ENCODE data around the gene PDGFRB. TPM values are rescaled to one million over a fixed set of nuclear protein-coding genes. Genes with fewer than 3 reads are reported as not detected.

The PDGFRB gene
- total and polyA plus RNA-seq, 10 of the 15 experiments (the other 5 are each of a cell fraction or from before 2014, with no cell fraction given) = 0.02 to 3.0 (median 1.0) TPM

DNA sequence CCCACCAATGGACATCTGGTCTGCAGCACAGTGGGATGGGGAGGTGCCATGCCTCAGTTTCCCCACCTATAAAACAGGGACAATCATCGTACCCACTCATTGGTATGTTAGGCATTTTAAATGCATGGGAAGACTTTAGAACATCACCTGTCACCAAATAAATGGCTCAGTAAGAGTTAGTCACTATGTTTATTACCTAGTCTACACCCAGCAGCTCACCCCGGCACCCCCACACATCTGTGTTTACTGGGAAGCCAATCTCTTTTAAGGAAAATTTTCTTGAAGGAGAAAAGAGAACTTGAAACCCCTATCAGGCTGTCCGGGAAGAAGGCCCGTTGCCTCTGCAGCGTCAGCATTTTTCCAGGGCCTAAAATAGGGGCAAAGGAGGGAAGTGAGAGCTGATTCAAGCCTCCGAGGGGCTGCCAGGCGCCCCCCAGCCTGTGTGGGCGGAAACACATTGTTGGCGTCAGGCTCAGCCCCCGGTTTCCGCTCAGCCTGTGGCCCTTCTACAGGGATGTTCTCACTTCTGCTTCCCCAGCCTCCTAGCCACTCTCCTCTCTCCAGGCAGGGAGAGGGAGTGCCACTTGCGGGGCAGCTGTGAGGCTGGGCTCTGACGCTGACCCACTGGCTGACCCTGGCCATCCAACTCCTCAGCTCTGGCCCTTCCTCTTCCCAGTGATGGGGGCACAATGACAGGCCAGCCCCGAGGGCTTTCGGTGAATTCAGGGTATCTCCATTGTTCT, 73.9 kb downstream of the PDGFRB start (continued):
- TF ChIP-seq, protein P1, sequence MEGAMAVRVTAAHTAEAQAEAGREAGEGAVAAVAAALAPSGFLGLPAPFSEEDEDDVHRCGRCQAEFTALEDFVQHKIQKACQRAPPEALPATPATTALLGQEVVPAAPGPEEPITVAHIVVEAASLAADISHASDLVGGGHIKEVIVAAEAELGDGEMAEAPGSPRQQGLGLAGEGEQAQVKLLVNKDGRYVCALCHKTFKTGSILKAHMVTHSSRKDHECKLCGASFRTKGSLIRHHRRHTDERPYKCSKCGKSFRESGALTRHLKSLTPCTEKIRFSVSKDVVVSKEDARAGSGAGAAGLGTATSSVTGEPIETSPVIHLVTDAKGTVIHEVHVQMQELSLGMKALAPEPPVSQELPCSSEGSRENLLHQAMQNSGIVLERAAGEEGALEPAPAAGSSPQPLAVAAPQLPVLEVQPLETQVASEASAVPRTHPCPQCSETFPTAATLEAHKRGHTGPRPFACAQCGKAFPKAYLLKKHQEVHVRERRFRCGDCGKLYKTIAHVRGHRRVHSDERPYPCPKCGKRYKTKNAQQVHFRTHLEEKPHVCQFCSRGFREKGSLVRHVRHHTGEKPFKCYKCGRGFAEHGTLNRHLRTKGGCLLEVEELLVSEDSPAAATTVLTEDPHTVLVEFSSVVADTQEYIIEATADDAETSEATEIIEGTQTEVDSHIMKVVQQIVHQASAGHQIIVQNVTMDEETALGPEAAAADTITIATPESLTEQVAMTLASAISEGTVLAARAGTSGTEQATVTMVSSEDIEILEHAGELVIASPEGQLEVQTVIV (IDR thresholded peaks at IDR 0.05; ENCODE audit: borderline replicate concordance, partially characterized antibody) = no peak
- TF ChIP-seq, protein P2, sequence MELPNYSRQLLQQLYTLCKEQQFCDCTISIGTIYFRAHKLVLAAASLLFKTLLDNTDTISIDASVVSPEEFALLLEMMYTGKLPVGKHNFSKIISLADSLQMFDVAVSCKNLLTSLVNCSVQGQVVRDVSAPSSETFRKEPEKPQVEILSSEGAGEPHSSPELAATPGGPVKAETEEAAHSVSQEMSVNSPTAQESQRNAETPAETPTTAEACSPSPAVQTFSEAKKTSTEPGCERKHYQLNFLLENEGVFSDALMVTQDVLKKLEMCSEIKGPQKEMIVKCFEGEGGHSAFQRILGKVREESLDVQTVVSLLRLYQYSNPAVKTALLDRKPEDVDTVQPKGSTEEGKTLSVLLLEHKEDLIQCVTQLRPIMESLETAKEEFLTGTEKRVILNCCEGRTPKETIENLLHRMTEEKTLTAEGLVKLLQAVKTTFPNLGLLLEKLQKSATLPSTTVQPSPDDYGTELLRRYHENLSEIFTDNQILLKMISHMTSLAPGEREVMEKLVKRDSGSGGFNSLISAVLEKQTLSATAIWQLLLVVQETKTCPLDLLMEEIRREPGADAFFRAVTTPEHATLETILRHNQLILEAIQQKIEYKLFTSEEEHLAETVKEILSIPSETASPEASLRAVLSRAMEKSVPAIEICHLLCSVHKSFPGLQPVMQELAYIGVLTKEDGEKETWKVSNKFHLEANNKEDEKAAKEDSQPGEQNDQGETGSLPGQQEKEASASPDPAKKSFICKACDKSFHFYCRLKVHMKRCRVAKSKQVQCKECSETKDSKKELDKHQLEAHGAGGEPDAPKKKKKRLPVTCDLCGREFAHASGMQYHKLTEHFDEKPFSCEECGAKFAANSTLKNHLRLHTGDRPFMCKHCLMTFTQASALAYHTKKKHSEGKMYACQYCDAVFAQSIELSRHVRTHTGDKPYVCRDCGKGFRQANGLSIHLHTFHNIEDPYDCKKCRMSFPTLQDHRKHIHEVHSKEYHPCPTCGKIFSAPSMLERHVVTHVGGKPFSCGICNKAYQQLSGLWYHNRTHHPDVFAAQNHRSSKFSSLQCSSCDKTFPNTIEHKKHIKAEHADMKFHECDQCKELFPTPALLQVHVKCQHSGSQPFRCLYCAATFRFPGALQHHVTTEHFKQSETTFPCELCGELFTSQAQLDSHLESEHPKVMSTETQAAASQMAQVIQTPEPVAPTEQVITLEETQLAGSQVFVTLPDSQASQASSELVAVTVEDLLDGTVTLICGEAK (IDR thresholded peaks at IDR 0.05; ENCODE audit: borderline replicate concordance) = no peak
- TF ChIP-seq, protein P3, sequence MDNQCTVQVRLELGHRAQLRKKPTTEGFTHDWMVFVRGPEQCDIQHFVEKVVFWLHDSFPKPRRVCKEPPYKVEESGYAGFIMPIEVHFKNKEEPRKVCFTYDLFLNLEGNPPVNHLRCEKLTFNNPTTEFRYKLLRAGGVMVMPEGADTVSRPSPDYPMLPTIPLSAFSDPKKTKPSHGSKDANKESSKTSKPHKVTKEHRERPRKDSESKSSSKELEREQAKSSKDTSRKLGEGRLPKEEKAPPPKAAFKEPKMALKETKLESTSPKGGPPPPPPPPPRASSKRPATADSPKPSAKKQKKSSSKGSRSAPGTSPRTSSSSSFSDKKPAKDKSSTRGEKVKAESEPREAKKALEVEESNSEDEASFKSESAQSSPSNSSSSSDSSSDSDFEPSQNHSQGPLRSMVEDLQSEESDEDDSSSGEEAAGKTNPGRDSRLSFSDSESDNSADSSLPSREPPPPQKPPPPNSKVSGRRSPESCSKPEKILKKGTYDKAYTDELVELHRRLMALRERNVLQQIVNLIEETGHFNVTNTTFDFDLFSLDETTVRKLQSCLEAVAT (IDR thresholded peaks at IDR 0.05) = no peak
- TF ChIP-seq FOXM1 (IDR thresholded peaks at IDR 0.05; ENCODE audit: low read depth, low read length) (no peak), CHD2 (IDR thresholded peaks at IDR 0.05; ENCODE audit: borderline replicate concordance, low read depth, low read length) (peak; percentile 63; the same call in 1 of the 2 replicates), CBX5 (IDR thresholded peaks at IDR 0.05; ENCODE audit: low read depth) (no peak), SMAD5 (IDR thresholded peaks at IDR 0.05; ENCODE audit: low read depth) (no peak), MYB (IDR thresholded peaks at IDR 0.05; ENCODE audit: borderline replicate concordance, low read depth, low read length) (no peak), NFYB (IDR thresholded peaks at IDR 0.05; ENCODE audit: insufficient read depth, low read depth, low read length) (no peak), MXI1 (IDR thresholded peaks at IDR 0.05; ENCODE audit: low read depth, low read length) (no peak), ZNF384 (IDR thresholded peaks at IDR 0.05; ENCODE audit: borderline replicate concordance, low read depth, low read length) (no peak), CBX3 (IDR thresholded peaks at IDR 0.05; ENCODE audit: borderline replicate concordance, low read depth) (no peak), IKZF1 (conservative IDR thresholded peaks at IDR 0.05) (peak; percentile 98), IKZF2 (IDR thresholded peaks at IDR 0.05) (peak; percentile 96), SREBF1 (IDR thresholded peaks at IDR 0.05; ENCODE audit: low read length) (no peak), GATAD2B (conservative IDR thresholded peaks at IDR 0.05; ENCODE audit: low read depth) (peak; percentile 94; the same call in 1 of the 2 replicates), CHD4 (IDR thresholded peaks at IDR 0.05) (no peak)
- TF ChIP-seq, protein P4, sequence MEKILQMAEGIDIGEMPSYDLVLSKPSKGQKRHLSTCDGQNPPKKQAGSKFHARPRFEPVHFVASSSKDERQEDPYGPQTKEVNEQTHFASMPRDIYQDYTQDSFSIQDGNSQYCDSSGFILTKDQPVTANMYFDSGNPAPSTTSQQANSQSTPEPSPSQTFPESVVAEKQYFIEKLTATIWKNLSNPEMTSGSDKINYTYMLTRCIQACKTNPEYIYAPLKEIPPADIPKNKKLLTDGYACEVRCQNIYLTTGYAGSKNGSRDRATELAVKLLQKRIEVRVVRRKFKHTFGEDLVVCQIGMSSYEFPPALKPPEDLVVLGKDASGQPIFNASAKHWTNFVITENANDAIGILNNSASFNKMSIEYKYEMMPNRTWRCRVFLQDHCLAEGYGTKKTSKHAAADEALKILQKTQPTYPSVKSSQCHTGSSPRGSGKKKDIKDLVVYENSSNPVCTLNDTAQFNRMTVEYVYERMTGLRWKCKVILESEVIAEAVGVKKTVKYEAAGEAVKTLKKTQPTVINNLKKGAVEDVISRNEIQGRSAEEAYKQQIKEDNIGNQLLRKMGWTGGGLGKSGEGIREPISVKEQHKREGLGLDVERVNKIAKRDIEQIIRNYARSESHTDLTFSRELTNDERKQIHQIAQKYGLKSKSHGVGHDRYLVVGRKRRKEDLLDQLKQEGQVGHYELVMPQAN (conservative IDR thresholded peaks at IDR 0.05) = no peak
- TF ChIP-seq, protein P5, sequence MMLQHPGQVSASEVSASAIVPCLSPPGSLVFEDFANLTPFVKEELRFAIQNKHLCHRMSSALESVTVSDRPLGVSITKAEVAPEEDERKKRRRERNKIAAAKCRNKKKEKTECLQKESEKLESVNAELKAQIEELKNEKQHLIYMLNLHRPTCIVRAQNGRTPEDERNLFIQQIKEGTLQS (IDR thresholded peaks at IDR 0.05; ENCODE audit: borderline replicate concordance, extremely low read depth, low read depth, low read length) = no peak
